ENCODE data around the gene SH3RF2.

GRCh38 chr5:145921211-145921610, 15.2 kb upstream of the SH3RF2 start:
- TF ChIP-seq CTCF (conservative IDR thresholded peaks at IDR 0.05 in 1 of 2, IDR thresholded peaks at IDR 0.05 in 1 of 2; ENCODE audit: extremely low read depth in 1 of 2, insufficient read depth in 1 of 2, low read depth in 1 of 2, low read length in 2 of 2) (no peak), EZH2 (IDR thresholded peaks at IDR 0.05; ENCODE audit: borderline replicate concordance, low read length) (no peak)
